SK-N-SH (cell line): ENCODE measurements around the gene XIRP2. TPM values are rescaled to one million over a fixed set of nuclear protein-coding genes. Genes with fewer than 3 reads are reported as not detected.

Experiments used
- ELF1 ChIP-seq: IDR thresholded peaks from 2 replicates; pipeline ENCODE4 v1.4.0; 2012
- EP300 ChIP-seq, 2 experiments: IDR thresholded peaks; 2 replicates each; pipeline versions ENCODE4 v1.4.0 to v1.6.1; 2012; ENCODE audit warnings: borderline replicate concordance in 1 of 2, low read depth in 1 of 2, low read length in 1 of 2
- FOXJ3 ChIP-seq: sonication (generic); formaldehyde crosslinking; IDR thresholded peaks from 2 replicates; pipeline ENCODE4 v1.5.1; 2020; ENCODE audit warnings: mild to moderate bottlenecking, missing genetic modification reagents
- FOXM1 ChIP-seq: IDR thresholded peaks from 2 replicates; pipeline ENCODE4 v1.4.0; 2012; ENCODE audit warnings: low read depth, mild to moderate bottlenecking
- GABPA ChIP-seq: IDR thresholded peaks from 2 replicates; pipeline ENCODE4 v1.4.0; 2012; ENCODE audit warnings: low read depth, mild to moderate bottlenecking
- NFIC ChIP-seq: IDR thresholded peaks from 2 replicates; pipeline ENCODE4 v1.4.0; 2012; ENCODE audit warnings: borderline replicate concordance
- NRF1 ChIP-seq: IDR thresholded peaks from 2 replicates; pipeline ENCODE4 v1.6.1; 2012; ENCODE audit warnings: low read depth, mild to moderate bottlenecking, low read length
- POLR2AphosphoS5 ChIP-seq: IDR thresholded peaks from 2 replicates; pipeline ENCODE4 v1.6.1; 2012; ENCODE audit warnings: low read depth, low read length
- RAD21 ChIP-seq: IDR thresholded peaks from 2 replicates; pipeline ENCODE4 v1.6.1; 2012; ENCODE audit warnings: mild to moderate bottlenecking, low read length
- RFX5 ChIP-seq: IDR thresholded peaks from 2 replicates; pipeline ENCODE4 v1.6.1; 2012; ENCODE audit warnings: mild to moderate bottlenecking, improper control_type of control experiment, low read length
- RXRA ChIP-seq: IDR thresholded peaks from 2 replicates; pipeline ENCODE4 v1.4.0; 2012; ENCODE audit warnings: low read depth, mild to moderate bottlenecking, borderline replicate concordance
- SIN3A ChIP-seq: IDR thresholded peaks from 2 replicates; pipeline ENCODE4 v1.6.1; 2012; ENCODE audit warnings: low read depth, mild to moderate bottlenecking, low read length, moderate library complexity, borderline replicate concordance
- SMC3 ChIP-seq: IDR thresholded peaks from 2 replicates; pipeline ENCODE4 v1.6.1; 2012; ENCODE audit warnings: low read depth, low read length, improper control_type of control experiment
- polyA plus RNA-seq, 3 experiments: library from polyadenylated mRNA; depleted of rRNA; stranded (reverse); fragments of >200 nt; gene quantifications; 2 replicates each; pipeline ENCODE4 v1.2.3, GENCODE V29; 2012
- TF ChIP-seq, protein P1 (sequence below): IDR thresholded peaks from 2 replicates; pipeline ENCODE4 v1.6.1; 2012; ENCODE audit warnings: mild to moderate bottlenecking, low read depth, low read length, moderate library complexity
- TF ChIP-seq, protein P2 (sequence below): fragments of 150-350 bp; IDR thresholded peaks from 2 replicates; pipeline ENCODE4 v1.6.1; 2016; ENCODE audit warnings: mild to moderate bottlenecking, low read depth, low read length
- TF ChIP-seq, protein P3 (sequence below): fragments of 200-600 bp; sonication (generic); IDR thresholded peaks from 2 replicates; pipeline ENCODE4 v1.6.1; 2017; ENCODE audit warnings: antibody characterized with exemption, mild to moderate bottlenecking, moderate library complexity
- TF ChIP-seq, protein P4 (sequence below): IDR thresholded peaks from 2 replicates; pipeline ENCODE4 v1.4.0; 2012; ENCODE audit warnings: low read depth

XIRP2 gene
- polyA plus RNA-seq, 1 of the 3 experiments (the other 2 are of a cell fraction), result 0.02 TPM

DNA sequence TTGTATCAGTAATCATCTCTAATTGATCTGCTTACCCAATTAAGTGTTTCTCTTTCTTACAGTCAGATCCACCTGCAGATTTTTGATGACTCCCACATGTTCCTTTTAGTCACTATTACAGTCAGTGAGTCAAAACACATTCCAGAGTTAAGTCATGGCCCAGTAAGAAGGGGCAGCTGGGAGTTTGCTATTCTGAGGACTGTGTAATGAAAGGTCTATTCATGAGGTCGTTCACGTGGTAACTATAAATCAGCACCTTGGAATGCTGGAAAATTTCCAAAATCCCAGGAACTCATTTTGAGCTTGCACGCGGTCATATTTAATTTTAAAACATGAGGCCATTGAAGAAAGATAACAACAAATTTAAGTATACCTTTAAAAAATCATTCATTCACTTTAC is 252.5 kb downstream of the XIRP2 start (continued):
- TF ChIP-seq, protein P1, sequence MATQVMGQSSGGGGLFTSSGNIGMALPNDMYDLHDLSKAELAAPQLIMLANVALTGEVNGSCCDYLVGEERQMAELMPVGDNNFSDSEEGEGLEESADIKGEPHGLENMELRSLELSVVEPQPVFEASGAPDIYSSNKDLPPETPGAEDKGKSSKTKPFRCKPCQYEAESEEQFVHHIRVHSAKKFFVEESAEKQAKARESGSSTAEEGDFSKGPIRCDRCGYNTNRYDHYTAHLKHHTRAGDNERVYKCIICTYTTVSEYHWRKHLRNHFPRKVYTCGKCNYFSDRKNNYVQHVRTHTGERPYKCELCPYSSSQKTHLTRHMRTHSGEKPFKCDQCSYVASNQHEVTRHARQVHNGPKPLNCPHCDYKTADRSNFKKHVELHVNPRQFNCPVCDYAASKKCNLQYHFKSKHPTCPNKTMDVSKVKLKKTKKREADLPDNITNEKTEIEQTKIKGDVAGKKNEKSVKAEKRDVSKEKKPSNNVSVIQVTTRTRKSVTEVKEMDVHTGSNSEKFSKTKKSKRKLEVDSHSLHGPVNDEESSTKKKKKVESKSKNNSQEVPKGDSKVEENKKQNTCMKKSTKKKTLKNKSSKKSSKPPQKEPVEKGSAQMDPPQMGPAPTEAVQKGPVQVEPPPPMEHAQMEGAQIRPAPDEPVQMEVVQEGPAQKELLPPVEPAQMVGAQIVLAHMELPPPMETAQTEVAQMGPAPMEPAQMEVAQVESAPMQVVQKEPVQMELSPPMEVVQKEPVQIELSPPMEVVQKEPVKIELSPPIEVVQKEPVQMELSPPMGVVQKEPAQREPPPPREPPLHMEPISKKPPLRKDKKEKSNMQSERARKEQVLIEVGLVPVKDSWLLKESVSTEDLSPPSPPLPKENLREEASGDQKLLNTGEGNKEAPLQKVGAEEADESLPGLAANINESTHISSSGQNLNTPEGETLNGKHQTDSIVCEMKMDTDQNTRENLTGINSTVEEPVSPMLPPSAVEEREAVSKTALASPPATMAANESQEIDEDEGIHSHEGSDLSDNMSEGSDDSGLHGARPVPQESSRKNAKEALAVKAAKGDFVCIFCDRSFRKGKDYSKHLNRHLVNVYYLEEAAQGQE, result 0 out of 2 replicates have a peak, but pooled peaks have one; percentile 23
- TF ChIP-seq NRF1, result no peak
- TF ChIP-seq, protein P2, sequence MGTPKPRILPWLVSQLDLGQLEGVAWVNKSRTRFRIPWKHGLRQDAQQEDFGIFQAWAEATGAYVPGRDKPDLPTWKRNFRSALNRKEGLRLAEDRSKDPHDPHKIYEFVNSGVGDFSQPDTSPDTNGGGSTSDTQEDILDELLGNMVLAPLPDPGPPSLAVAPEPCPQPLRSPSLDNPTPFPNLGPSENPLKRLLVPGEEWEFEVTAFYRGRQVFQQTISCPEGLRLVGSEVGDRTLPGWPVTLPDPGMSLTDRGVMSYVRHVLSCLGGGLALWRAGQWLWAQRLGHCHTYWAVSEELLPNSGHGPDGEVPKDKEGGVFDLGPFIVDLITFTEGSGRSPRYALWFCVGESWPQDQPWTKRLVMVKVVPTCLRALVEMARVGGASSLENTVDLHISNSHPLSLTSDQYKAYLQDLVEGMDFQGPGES, result no peak
- no peak for TF ChIP-seq RFX5
- TF ChIP-seq, protein P3, sequence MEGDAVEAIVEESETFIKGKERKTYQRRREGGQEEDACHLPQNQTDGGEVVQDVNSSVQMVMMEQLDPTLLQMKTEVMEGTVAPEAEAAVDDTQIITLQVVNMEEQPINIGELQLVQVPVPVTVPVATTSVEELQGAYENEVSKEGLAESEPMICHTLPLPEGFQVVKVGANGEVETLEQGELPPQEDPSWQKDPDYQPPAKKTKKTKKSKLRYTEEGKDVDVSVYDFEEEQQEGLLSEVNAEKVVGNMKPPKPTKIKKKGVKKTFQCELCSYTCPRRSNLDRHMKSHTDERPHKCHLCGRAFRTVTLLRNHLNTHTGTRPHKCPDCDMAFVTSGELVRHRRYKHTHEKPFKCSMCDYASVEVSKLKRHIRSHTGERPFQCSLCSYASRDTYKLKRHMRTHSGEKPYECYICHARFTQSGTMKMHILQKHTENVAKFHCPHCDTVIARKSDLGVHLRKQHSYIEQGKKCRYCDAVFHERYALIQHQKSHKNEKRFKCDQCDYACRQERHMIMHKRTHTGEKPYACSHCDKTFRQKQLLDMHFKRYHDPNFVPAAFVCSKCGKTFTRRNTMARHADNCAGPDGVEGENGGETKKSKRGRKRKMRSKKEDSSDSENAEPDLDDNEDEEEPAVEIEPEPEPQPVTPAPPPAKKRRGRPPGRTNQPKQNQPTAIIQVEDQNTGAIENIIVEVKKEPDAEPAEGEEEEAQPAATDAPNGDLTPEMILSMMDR, result no peak
- no peak for TF ChIP-seq ELF1
- TF ChIP-seq SMC3, result no peak
- peak; percentile 65 to 97 for TF ChIP-seq EP300 (IDR thresholded peaks at IDR 0.05; ENCODE audit: borderline replicate concordance in 1 of 2, low read depth in 1 of 2, low read length in 1 of 2)
- TF ChIP-seq SIN3A, result peak; percentile 77; the same call in 1 of the 2 replicates
- TF ChIP-seq RXRA, result peak; percentile 95
- TF ChIP-seq GABPA, result no peak
- TF ChIP-seq FOXM1, result peak; percentile 86
- TF ChIP-seq RAD21, result no peak
- no peak for TF ChIP-seq FOXJ3 (CRISPR knock-in tag)
- TF ChIP-seq, protein P4, sequence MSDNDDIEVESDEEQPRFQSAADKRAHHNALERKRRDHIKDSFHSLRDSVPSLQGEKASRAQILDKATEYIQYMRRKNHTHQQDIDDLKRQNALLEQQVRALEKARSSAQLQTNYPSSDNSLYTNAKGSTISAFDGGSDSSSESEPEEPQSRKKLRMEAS, result peak; percentile 91
- peak; percentile 95 for TF ChIP-seq NFIC
- TF ChIP-seq POLR2AphosphoS5, result peak; percentile 86; the same call in 1 of the 2 replicates
